ENCODE results near the gene SDK1.

The SDK1 gene

DNA sequence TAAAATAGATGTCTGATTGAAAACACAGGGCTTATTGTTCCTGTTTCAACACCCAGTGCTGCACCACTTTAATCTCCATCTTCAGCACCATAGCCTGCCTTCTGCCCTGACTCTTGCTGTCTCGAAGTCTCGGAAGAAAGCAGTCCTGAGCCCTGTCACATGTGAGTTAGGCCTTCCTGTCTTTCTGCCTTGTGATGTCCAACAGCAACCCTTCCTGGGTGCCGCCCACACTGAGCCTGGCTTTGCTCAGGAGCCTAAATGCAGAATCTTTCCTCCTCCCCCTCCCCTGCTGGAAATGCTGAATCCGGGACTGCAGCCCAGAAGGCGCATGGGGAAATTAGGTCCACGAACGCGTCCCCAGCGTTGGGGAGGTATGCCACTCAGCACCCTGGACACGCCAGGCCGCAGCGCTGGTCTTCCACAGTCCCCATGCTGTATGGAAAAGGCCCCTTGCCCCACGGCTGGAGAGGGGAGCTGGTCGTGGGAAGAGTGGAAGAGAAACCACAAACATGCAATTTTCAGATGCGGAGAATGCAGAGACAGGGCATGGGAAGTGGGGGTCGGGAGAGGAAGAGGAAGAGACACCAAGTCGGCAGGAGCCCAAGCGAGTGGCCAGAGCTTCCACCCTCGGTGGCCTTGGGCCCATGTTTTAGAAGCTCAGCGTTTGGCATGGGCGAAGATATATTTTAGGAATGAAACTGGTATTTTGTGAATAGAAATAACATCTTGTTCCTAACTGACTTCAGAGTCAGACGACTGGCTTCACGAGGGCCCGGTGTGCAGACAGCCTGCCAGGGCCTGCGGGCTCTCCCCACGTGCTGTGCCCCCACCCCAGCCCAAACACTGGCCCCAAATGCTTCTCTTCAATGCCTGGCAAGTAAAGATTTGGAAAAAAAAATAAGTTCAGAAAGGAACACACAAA, 724.9 kb downstream of the SDK1 start:
- Histone ChIP-seq H3K27ac (ENCODE audit: low read length) (peak overlapping the region; percentile 41), H3K36me3 (ENCODE audit: control insufficient read depth in 2 of 2, insufficient read depth in 2 of 2, low read length in 2 of 2) (no peaks in the 10 kb centered on the region), H3K9me3 (ENCODE audit: control insufficient read depth in 2 of 2, low read length in 2 of 2) (peaks cover 0 to 6% of the 10 kb centered on the region in 2 donors), H3K4me1 (ENCODE audit: control insufficient read depth, insufficient read depth, low read length) (peaks cover 12% of the 10 kb centered on the region), H3K4me3 (ENCODE audit: low read length in 2 of 2) (peak overlapping the region in 1 of 2 donors; percentile 57), H3K9ac (ENCODE audit: low read length in 2 of 2) (peak overlapping the region in 1 of 2 donors; percentile 42), H3K27me3 (ENCODE audit: control insufficient read depth in 1 of 2, insufficient read depth in 2 of 2, low read length in 2 of 2) (no peaks in the 10 kb centered on the region)

DNA sequence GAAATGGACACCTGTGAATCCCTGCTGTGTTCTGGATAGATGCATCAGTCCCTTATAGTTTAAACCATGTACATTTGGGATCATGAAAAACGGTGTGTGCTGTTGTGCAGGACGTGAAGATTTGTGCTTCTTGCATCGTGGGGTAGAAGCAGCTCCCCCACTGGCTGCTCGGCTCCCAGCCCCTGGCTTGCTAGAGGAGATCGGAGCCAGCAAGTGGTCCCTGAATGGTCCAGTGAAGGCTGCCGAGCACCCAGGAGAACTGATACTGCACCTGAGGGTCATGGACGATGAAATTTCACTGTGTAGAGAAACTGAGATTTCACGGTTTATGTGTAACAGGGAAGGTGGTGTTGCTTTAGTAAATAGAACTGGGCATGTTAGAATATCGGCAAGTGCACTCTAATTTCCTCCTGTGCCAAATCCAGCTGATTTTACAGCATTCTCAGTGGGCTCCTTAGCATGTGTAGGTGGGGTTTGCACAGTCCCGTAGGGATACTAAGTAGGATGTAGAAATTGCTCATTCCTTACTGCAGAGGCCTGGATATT, 726.0 kb downstream of the SDK1 start:
- H3K27me3 ChIP-seq (ENCODE audit: control insufficient read depth in 1 of 2, insufficient read depth in 2 of 2, low read length in 2 of 2), result no peaks in the 10 kb centered on the region
- H3K9me3 ChIP-seq (ENCODE audit: control insufficient read depth in 2 of 2, low read length in 2 of 2), result no peaks in the 10 kb centered on the region
- H3K27ac ChIP-seq (ENCODE audit: low read length), result no peak overlapping the region
- H3K4me3 ChIP-seq (ENCODE audit: low read length in 2 of 2), result no peak overlapping the region
- H3K36me3 ChIP-seq (ENCODE audit: control insufficient read depth in 2 of 2, insufficient read depth in 2 of 2, low read length in 2 of 2), result no peaks in the 10 kb centered on the region
- H3K4me1 ChIP-seq (ENCODE audit: control insufficient read depth, insufficient read depth, low read length), result peaks cover 12% of the 10 kb centered on the region
- H3K9ac ChIP-seq (ENCODE audit: low read length in 2 of 2), result no peak overlapping the region

DNA sequence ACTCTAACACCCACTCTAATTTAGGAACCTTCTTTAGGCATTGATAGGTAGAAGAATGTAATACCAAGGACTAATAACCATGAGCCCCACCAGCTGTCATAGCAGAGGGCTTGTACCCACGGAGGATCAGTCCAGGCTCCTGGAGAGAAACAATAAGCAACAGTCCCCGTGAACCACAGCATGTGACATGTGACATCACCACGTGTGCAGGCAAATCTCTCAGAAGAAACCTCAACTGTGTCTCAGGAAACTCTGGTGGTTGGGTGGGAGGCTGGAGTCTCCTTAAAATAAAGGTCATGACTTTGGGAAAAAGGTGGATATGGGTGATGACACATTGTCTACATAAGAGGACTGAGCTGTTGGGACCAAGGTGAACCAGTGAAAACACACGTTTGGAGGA, 727.2 kb downstream of the SDK1 start:
- peaks cover 12% of the 10 kb centered on the region for H3K4me1 ChIP-seq (ENCODE audit: control insufficient read depth, insufficient read depth, low read length)
- no peak overlapping the region for H3K9ac ChIP-seq (ENCODE audit: low read length in 2 of 2)
- no peak overlapping the region for H3K27ac ChIP-seq (ENCODE audit: low read length)
- H3K4me3 ChIP-seq (ENCODE audit: low read length in 2 of 2), result no peak overlapping the region
- no peaks in the 10 kb centered on the region for H3K36me3 ChIP-seq (ENCODE audit: control insufficient read depth in 2 of 2, insufficient read depth in 2 of 2, low read length in 2 of 2)
- H3K27me3 ChIP-seq (ENCODE audit: control insufficient read depth in 1 of 2, insufficient read depth in 2 of 2, low read length in 2 of 2), result no peaks in the 10 kb centered on the region
- H3K9me3 ChIP-seq (ENCODE audit: control insufficient read depth in 2 of 2, low read length in 2 of 2), result no peaks in the 10 kb centered on the region

DNA sequence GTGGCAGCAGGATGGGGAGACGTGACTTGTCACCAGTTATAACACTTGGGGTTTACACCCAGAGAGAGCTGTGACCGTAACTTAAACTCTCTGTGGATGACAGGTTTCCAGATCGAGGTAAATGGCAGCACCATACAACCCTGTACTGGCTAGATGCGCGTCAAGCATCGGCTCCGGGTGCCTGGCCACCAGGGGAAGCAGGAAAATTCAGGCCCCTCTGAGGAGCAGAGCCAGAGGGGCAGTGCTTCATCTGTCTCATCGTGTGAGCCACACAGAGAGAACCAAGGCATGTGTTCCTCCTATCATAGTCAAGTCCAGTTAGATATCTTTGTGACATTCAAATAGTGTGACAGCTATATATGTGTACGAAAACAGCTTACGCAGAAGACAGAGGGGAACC, 728.9 kb downstream of the SDK1 start:
- no peaks in the 10 kb centered on the region for H3K9me3 ChIP-seq (ENCODE audit: control insufficient read depth in 2 of 2, low read length in 2 of 2)
- H3K4me3 ChIP-seq (ENCODE audit: low read length in 2 of 2), result no peak overlapping the region
- no peaks in the 10 kb centered on the region for H3K36me3 ChIP-seq (ENCODE audit: control insufficient read depth in 2 of 2, insufficient read depth in 2 of 2, low read length in 2 of 2)
- H3K4me1 ChIP-seq (ENCODE audit: control insufficient read depth, insufficient read depth, low read length), result peaks cover 12% of the 10 kb centered on the region
- H3K9ac ChIP-seq (ENCODE audit: low read length in 2 of 2), result no peak overlapping the region
- H3K27me3 ChIP-seq (ENCODE audit: control insufficient read depth in 1 of 2, insufficient read depth in 2 of 2, low read length in 2 of 2), result no peaks in the 10 kb centered on the region
- no peak overlapping the region for H3K27ac ChIP-seq (ENCODE audit: low read length)

DNA sequence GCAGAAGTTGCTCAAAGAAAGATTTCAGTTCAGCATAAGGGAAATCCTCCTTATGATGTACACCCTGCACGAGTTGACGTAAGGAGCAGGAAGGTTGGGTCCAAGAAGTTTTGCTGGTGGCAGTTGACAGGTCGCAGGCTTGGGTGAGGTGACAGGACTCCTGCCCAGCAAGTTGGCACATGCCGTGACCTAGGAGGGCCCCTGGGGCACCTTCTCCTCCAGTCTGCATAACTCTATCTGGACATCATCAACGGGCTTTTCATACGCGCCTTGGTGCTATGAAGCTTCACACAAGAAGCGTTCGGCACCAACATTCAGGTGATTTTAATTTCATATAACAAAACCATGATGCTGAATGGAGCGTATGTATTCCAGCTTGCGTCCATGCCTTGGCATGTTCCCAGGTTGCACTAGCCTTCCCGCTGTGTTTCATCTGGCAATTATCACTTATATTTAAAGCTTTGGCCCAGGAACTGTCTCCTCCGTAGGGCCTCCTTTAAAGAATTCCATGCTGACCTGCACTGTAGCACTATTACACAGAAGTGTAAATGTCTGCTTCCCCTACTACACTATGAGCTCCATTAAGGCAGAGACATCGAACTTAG, 729.4 kb downstream of the SDK1 start:
- Histone ChIP-seq H3K36me3 (ENCODE audit: control insufficient read depth in 2 of 2, insufficient read depth in 2 of 2, low read length in 2 of 2) (no peaks in the 10 kb centered on the region), H3K4me1 (ENCODE audit: control insufficient read depth, insufficient read depth, low read length) (peaks cover 8% of the 10 kb centered on the region), H3K27me3 (ENCODE audit: control insufficient read depth in 1 of 2, insufficient read depth in 2 of 2, low read length in 2 of 2) (no peaks in the 10 kb centered on the region), H3K9me3 (ENCODE audit: control insufficient read depth in 2 of 2, low read length in 2 of 2) (no peaks in the 10 kb centered on the region), H3K9ac (ENCODE audit: low read length in 2 of 2) (no peak overlapping the region), H3K4me3 (ENCODE audit: low read length in 2 of 2) (no peak overlapping the region), H3K27ac (ENCODE audit: low read length) (no peak overlapping the region)

DNA sequence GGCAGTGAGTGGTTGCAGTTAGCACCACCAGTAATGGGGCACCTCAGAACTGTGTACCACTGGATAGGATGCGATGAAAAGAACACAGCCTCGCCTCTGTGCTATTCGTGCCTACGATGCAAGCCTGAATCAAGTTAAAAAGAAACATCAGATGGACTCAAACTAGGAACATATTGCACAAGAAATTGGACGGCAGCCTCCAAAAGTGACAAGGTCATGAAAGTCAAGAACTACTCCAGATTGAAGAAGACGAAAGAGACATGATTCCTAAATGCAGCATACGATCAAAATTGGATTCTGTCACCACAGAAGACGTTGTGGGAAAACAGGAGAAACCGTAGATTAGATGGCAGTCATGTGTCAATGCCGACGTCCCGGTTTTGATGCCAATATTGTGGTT, 732.9 kb downstream of the SDK1 start:
- no peaks in the 10 kb centered on the region for H3K4me1 ChIP-seq (ENCODE audit: control insufficient read depth, insufficient read depth, low read length)
- no peak overlapping the region for H3K9ac ChIP-seq (ENCODE audit: low read length in 2 of 2)
- H3K36me3 ChIP-seq (ENCODE audit: control insufficient read depth in 2 of 2, insufficient read depth in 2 of 2, low read length in 2 of 2), result no peaks in the 10 kb centered on the region
- no peak overlapping the region for H3K27ac ChIP-seq (ENCODE audit: low read length)
- H3K9me3 ChIP-seq (ENCODE audit: control insufficient read depth in 2 of 2, low read length in 2 of 2), result no peaks in the 10 kb centered on the region
- H3K27me3 ChIP-seq (ENCODE audit: control insufficient read depth in 1 of 2, insufficient read depth in 2 of 2, low read length in 2 of 2), result no peaks in the 10 kb centered on the region
- H3K4me3 ChIP-seq (ENCODE audit: low read length in 2 of 2), result no peak overlapping the region

DNA sequence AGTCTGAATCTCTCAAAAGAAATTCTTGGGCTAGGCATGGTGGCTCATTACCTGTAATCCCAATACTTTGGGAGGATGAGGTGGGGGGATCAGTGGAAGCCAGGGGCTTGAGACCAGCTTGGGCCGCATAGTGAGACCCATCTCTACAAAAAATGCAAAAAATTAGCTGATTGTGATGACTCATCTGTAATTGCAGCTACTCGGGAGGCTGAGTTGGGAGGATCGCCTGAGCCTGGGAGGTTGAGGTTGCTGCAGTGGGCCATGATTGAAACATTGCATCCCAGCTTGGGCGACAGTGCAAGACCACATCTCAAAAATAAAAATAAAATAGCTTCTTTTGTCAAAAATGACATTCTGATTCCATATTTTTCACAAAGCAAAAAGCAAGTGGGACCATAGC, 736.3 kb downstream of the SDK1 start:
- Histone ChIP-seq H3K9me3 (ENCODE audit: control insufficient read depth in 2 of 2, low read length in 2 of 2) (no peaks in the 10 kb centered on the region), H3K36me3 (ENCODE audit: control insufficient read depth in 2 of 2, insufficient read depth in 2 of 2, low read length in 2 of 2) (no peaks in the 10 kb centered on the region), H3K27me3 (ENCODE audit: control insufficient read depth in 1 of 2, insufficient read depth in 2 of 2, low read length in 2 of 2) (no peaks in the 10 kb centered on the region), H3K4me3 (ENCODE audit: low read length in 2 of 2) (no peak overlapping the region), H3K9ac (ENCODE audit: low read length in 2 of 2) (no peak overlapping the region), H3K27ac (ENCODE audit: low read length) (no peak overlapping the region), H3K4me1 (ENCODE audit: control insufficient read depth, insufficient read depth, low read length) (no peaks in the 10 kb centered on the region)

DNA sequence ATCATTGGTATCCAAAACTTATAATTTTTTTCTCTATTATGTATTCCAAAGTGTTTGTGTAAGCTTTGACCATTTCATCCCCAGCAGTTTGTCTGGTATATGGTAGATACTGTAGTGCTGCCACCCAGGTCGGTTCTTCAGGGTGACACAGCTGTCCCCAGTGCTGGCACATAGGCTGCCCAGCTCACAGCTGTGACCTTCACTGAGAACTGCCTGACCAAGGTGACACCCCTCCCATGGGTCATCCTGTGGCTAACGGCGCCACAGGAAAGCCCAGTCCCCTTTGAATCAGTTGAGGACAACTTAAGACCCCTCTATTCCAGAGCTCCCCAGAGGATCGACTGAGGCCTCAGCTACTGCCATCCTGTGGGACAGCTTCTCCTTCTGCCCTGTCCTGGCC, 736.8 kb downstream of the SDK1 start:
- no peak overlapping the region for H3K27ac ChIP-seq (ENCODE audit: low read length)
- no peaks in the 10 kb centered on the region for H3K27me3 ChIP-seq (ENCODE audit: control insufficient read depth in 1 of 2, insufficient read depth in 2 of 2, low read length in 2 of 2)
- H3K4me3 ChIP-seq (ENCODE audit: low read length in 2 of 2), result no peak overlapping the region
- no peaks in the 10 kb centered on the region for H3K9me3 ChIP-seq (ENCODE audit: control insufficient read depth in 2 of 2, low read length in 2 of 2)
- H3K36me3 ChIP-seq (ENCODE audit: control insufficient read depth in 2 of 2, insufficient read depth in 2 of 2, low read length in 2 of 2), result no peaks in the 10 kb centered on the region
- H3K4me1 ChIP-seq (ENCODE audit: control insufficient read depth, insufficient read depth, low read length), result no peaks in the 10 kb centered on the region
- no peak overlapping the region for H3K9ac ChIP-seq (ENCODE audit: low read length in 2 of 2)

DNA sequence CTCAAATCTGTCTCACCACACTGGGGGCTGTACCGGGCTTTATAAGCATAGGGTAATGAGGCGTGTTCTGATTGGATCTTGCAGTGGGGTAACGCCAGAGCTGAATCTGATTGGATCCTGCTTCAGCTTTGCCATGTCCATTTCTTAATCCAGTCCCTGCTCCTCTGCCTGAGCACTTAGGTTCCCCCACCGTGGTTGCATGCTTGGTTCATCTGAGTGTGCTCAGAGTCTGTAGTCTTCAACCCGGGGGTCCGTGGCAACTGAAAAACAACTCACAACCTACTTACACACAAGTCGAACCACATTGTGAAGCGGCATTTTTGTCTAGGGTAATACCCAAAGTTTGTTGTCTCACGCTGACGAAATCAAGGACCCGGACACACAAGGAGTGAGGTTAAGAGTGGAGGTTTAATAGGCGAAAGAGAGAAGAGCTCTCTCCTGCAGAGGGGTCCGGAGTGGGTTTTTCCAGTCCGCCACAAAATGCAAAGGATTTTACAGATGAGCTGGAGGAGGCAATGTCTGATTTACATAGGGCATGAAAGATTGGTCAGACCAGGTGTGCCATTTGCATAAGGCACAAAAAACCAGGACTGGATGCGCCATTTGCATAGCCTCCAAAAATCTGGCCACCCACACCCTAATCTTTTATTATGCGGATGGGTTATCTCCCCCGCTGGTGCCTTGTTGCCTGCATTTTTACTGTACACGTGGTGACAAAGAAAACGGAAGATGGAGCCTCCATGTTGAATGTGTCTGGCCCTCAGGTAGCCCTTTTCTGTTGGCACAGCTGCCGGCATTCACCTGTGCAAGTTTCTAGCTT, 739.3 kb downstream of the SDK1 start:
- no peaks in the 10 kb centered on the region for H3K4me1 ChIP-seq (ENCODE audit: control insufficient read depth, insufficient read depth, low read length)

DNA sequence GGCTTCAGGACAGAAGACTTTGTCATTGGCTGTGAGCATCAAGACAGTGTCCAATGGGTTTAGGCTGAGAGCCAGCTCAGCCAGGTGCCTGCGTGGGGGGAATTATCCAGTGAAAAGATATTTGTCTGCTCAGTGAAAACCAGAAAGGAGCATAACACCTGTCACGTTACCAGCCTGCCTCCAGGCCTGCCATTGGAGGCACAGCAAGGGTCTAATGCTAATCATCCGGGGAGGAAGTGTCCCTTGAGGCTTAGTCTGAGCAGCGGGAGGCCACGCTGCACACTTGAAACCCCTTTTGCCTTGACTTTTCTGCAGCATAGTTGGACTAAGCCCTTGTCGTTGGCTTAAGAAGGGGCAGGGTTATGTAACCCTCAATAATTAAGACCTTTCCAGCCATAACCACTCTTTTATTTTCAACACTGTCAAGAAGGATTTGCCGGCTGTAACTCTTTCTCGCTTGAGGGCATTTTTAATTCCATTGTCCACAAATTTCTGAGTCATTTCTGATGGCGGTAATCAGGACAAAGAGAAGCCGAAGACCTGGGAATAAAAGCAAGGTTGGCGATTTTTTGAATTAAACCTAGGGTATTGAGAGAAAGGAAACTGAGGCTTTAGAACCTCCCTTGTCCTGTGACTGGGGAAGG, 741.5 kb downstream of the SDK1 start:
- Histone ChIP-seq H3K4me1 (ENCODE audit: control insufficient read depth, insufficient read depth, low read length) (no peaks in the 10 kb centered on the region), H3K27me3 (ENCODE audit: control insufficient read depth in 1 of 2, insufficient read depth in 2 of 2, low read length in 2 of 2) (no peaks in the 10 kb centered on the region), H3K36me3 (ENCODE audit: control insufficient read depth in 2 of 2, insufficient read depth in 2 of 2, low read length in 2 of 2) (no peaks in the 10 kb centered on the region), H3K9ac (ENCODE audit: low read length in 2 of 2) (no peak overlapping the region), H3K9me3 (ENCODE audit: control insufficient read depth in 2 of 2, low read length in 2 of 2) (no peaks in the 10 kb centered on the region), H3K27ac (ENCODE audit: low read length) (no peak overlapping the region), H3K4me3 (ENCODE audit: low read length in 2 of 2) (no peak overlapping the region)

More for the DNA sequence above, 739.3 kb downstream of the SDK1 start:
- H3K9me3 ChIP-seq (ENCODE audit: control insufficient read depth in 2 of 2, low read length in 2 of 2), result no peaks in the 10 kb centered on the region
- H3K9ac ChIP-seq (ENCODE audit: low read length in 2 of 2), result no peak overlapping the region
- no peaks in the 10 kb centered on the region for H3K36me3 ChIP-seq (ENCODE audit: control insufficient read depth in 2 of 2, insufficient read depth in 2 of 2, low read length in 2 of 2)
- no peak overlapping the region for H3K4me3 ChIP-seq (ENCODE audit: low read length in 2 of 2)
- no peak overlapping the region for H3K27ac ChIP-seq (ENCODE audit: low read length)
- no peaks in the 10 kb centered on the region for H3K27me3 ChIP-seq (ENCODE audit: control insufficient read depth in 1 of 2, insufficient read depth in 2 of 2, low read length in 2 of 2)

All from stomach smooth muscle (tissue), 2 donors.